Endothelial cell of umbilical vein (primary cell): Measurements from ENCODE around the gene IL12B.

Experiments used
- EZH2 ChIP-seq: IDR thresholded peaks from 2 replicates; pipeline ENCODE4 v1.6.1; 2012; ENCODE audit warnings: borderline replicate concordance, low read depth, mild to moderate bottlenecking, moderate library complexity, low read length, inconsistent platforms; ENCODE audit not compliant: severe bottlenecking
- FOS ChIP-seq: IDR thresholded peaks from 2 replicates; pipeline ENCODE4 v1.6.1; 2011; ENCODE audit warnings: mild to moderate bottlenecking, low read length, moderate library complexity, borderline replicate concordance; ENCODE audit not compliant: insufficient read depth
- GATA2 ChIP-seq: IDR thresholded peaks from 2 replicates; pipeline ENCODE4 v1.7.0; 2011; ENCODE audit warnings: low read depth, mild to moderate bottlenecking, moderate library complexity, mixed read lengths, low read length; ENCODE audit not compliant: insufficient read length, insufficient read depth
- MYC ChIP-seq: IDR thresholded peaks from one replicate; pipeline ENCODE4 v1.6.1; 2011; ENCODE audit warnings: mild to moderate bottlenecking, low read depth, low read length
- POLR2A ChIP-seq: IDR thresholded peaks from 2 replicates; pipeline ENCODE4 v1.6.1; 2012; ENCODE audit warnings: low read depth, mild to moderate bottlenecking, control low read depth, low read length
- POLR2AphosphoS5 ChIP-seq: IDR thresholded peaks from 2 replicates; pipeline ENCODE4 v1.6.1; 2012; ENCODE audit warnings: low read depth, mild to moderate bottlenecking, control low read depth, low read length, moderate library complexity; ENCODE audit not compliant: insufficient read depth
- TF ChIP-seq, protein P1 (sequence below), 2 donors: IDR thresholded peaks; 1 replicate in 1 of 2; 2 replicates in 1 of 2; pipeline ENCODE4 v1.5.1; 2011; ENCODE audit warnings: low read length in 2 of 2, mild to moderate bottlenecking in 2 of 2, moderate library complexity in 2 of 2, control low read depth in 1 of 2, inconsistent platforms in 1 of 2, low read depth in 1 of 2; ENCODE audit not compliant: insufficient read depth in 1 of 2; ENCODE audit errors: extremely low read depth in 1 of 2
- TF ChIP-seq, protein P2 (sequence below): IDR thresholded peaks from 2 replicates; pipeline ENCODE4 v1.6.1; 2011; ENCODE audit not compliant: insufficient read depth, insufficient read length

DNA sequence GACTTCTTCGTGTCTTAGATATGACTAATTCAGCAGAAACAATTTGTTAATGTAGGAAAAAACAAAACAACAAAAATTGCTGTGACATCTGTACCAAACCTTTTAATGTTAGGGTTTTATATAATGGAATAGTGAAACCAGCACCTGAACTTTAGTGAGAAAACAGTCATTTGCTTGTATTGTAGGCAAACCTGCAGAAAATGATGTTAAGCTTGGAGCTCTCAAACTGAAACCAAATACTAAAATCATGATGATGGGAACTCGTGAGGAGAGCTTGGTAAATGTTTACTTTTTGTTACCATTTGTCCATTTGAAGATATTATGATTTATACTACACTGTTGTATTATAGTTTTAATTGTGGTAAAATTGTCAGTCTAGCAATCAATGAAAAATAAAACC lies 60.6 kb downstream of the IL12B start:
- TF ChIP-seq, protein P1, sequence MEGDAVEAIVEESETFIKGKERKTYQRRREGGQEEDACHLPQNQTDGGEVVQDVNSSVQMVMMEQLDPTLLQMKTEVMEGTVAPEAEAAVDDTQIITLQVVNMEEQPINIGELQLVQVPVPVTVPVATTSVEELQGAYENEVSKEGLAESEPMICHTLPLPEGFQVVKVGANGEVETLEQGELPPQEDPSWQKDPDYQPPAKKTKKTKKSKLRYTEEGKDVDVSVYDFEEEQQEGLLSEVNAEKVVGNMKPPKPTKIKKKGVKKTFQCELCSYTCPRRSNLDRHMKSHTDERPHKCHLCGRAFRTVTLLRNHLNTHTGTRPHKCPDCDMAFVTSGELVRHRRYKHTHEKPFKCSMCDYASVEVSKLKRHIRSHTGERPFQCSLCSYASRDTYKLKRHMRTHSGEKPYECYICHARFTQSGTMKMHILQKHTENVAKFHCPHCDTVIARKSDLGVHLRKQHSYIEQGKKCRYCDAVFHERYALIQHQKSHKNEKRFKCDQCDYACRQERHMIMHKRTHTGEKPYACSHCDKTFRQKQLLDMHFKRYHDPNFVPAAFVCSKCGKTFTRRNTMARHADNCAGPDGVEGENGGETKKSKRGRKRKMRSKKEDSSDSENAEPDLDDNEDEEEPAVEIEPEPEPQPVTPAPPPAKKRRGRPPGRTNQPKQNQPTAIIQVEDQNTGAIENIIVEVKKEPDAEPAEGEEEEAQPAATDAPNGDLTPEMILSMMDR (IDR thresholded peaks at IDR 0.05; ENCODE audit: extremely low read depth in 1 of 2, insufficient read depth in 1 of 2, low read depth in 1 of 2, low read length in 2 of 2) = no peak
- TF ChIP-seq POLR2AphosphoS5 (no peak), POLR2A (no peak), EZH2 (no peak), MYC (no peak), FOS (no peak), GATA2 (no peak)
- TF ChIP-seq, protein P2, sequence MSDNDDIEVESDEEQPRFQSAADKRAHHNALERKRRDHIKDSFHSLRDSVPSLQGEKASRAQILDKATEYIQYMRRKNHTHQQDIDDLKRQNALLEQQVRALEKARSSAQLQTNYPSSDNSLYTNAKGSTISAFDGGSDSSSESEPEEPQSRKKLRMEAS = no peak
